Left lung (tissue), 10 donors: ENCODE data around the gene BCAS3. TPM values are rescaled to one million over a fixed set of nuclear protein-coding genes. Genes with fewer than 3 reads are reported as not detected.

Experiments
- ATAC-seq: fragments of 200-7000 bp; cut with Tn5 transposase; one replicate; pipeline ENCODE4 v1.9.1; 2020; ENCODE audit warnings: moderate library complexity
- DNase-seq, 4 donors: peaks; one replicate each; pipeline ENCODE4 v3.0.0-alpha.2; 2013 to 2020
- H3K27ac ChIP-seq, 2 donors: fragments of 200-600 bp; sonication (generic) in 1 of 2; one replicate each; pipeline versions ENCODE4 v1.5.0 to v1.8.0; 2020 to 2021
- H3K27me3 ChIP-seq, 2 donors: fragments of 200-600 bp; sonication (generic) in 1 of 2; one replicate each; pipeline versions ENCODE4 v1.5.0 to v1.8.0; 2020 to 2021
- H3K36me3 ChIP-seq, 2 donors: fragments of 200-600 bp; sonication (generic) in 1 of 2; one replicate each; pipeline versions ENCODE4 v1.5.0 to v1.8.0; 2020 to 2021
- H3K4me1 ChIP-seq, 2 donors: fragments of 200-600 bp; one replicate each; pipeline ENCODE4 v1.8.0; 2021
- H3K4me3 ChIP-seq, 2 donors: fragments of 200-600 bp; sonication (generic) in 1 of 2; one replicate each; pipeline versions ENCODE4 v1.5.0 to v1.8.0; 2020 to 2021; ENCODE audit warnings: mild to moderate bottlenecking in 1 of 2
- H3K9me3 ChIP-seq, 2 donors: fragments of 200-600 bp; sonication (generic) in 1 of 2; one replicate each; pipeline versions ENCODE4 v1.5.0 to v1.8.0; 2020 to 2021
- intact Hi-C, 2 donors: fragments of 100-400 bp; cut with DNase I; formaldehyde crosslinking; loops; one replicate each; pipeline versions ENCODE4 v1.11.2 to v1.14.2; 2022
- polyA plus RNA-seq, 6 donors: library from polyadenylated mRNA; unstranded; fragments of 120-200 nt; gene quantifications; one replicate each; pipeline ENCODE4 v1.2.1, GENCODE V29; 2013; ENCODE audit not compliant: insufficient read length in 6 of 6
- total RNA-seq, 2 donors: library from RNA; stranded (reverse); fragmentation: NEBNext Ultra II Directional; extraction: Animal tissue kit (Norgen Biotek cat#: 25700); gene quantifications; one replicate each; pipeline ENCODE4 v1.2.1, GENCODE V29; 2021
- TF ChIP-seq, protein P1 (sequence below), 2 donors: fragments of 200-600 bp; sonication (generic) in 1 of 2; IDR thresholded peaks; one replicate each; pipeline versions ENCODE4 v1.5.0 to v1.8.0; 2021; ENCODE audit warnings: antibody characterized with exemption in 2 of 2
- donor health status: DM: no; HTN: yes; CAD: no.
- donor health status: DM: no; HTN: no; CAD: no.

BCAS3 gene
- total and polyA plus RNA-seq, 8 donors = 21.2 to 29.6 (median 28.0) TPM

- Histone ChIP-seq H3K27ac (peak overlapping the region in 1 of 2 donors; percentile 72), H3K36me3 (no peaks in the 10 kb centered on the region), H3K9me3 (peaks cover 0 to 2% of the 10 kb centered on the region in 2 donors), H3K27me3 (no peaks in the 10 kb centered on the region), H3K4me1 (peaks cover 0 to 12% of the 10 kb centered on the region in 2 donors), H3K4me3 (no peak overlapping the region)
- no peak for ATAC-seq
- intact Hi-C loops = no loop called here
- DNase-seq = no peak
- TF ChIP-seq, protein P1, sequence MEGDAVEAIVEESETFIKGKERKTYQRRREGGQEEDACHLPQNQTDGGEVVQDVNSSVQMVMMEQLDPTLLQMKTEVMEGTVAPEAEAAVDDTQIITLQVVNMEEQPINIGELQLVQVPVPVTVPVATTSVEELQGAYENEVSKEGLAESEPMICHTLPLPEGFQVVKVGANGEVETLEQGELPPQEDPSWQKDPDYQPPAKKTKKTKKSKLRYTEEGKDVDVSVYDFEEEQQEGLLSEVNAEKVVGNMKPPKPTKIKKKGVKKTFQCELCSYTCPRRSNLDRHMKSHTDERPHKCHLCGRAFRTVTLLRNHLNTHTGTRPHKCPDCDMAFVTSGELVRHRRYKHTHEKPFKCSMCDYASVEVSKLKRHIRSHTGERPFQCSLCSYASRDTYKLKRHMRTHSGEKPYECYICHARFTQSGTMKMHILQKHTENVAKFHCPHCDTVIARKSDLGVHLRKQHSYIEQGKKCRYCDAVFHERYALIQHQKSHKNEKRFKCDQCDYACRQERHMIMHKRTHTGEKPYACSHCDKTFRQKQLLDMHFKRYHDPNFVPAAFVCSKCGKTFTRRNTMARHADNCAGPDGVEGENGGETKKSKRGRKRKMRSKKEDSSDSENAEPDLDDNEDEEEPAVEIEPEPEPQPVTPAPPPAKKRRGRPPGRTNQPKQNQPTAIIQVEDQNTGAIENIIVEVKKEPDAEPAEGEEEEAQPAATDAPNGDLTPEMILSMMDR (IDR thresholded peaks at IDR 0.05) = no peak
These were observed 519.1 kb downstream of the BCAS3 start for GRCh38 chr17:61196799-61197198.

- Histone ChIP-seq H3K27me3 (no peaks in the 10 kb centered on the region), H3K9me3 (no peaks in the 10 kb centered on the region), H3K27ac (peak overlapping the region in 1 of 2 donors; percentile 50), H3K36me3 (no peaks in the 10 kb centered on the region), H3K4me3 (no peak overlapping the region), H3K4me1 (peaks cover 0 to 14% of the 10 kb centered on the region in 2 donors)
- no peak for ATAC-seq
- no peak for DNase-seq
- TF ChIP-seq, protein P1 (IDR thresholded peaks at IDR 0.05) = no peak
- intact Hi-C loops = no loop called here
These were observed 522.0 kb downstream of the BCAS3 start for GRCh38 chr17:61199431-61200338.

DNA sequence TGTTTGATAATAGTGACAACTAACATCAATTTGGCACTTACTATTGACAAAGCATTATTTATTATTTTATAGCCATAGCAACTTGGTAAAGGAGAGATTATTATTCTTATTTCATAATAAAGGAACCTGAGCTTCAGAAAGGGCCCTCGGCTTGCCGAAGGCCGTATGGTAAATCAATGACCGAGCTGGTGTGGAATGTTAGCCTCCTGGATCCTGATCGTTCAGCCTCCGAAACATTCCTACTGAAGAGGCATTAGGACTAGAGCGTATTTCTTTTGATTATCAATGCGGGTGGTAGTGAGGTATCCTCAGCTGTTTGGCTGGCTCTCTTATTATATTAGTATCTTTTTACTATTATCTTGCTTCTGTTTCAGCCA lies 522.7 kb downstream of the BCAS3 start:
- ATAC-seq (no peak), DNase-seq (no peak)
- Histone ChIP-seq H3K4me3 (no peak overlapping the region), H3K4me1 (peaks cover 5 to 15% of the 10 kb centered on the region in 2 donors), H3K27ac (peak overlapping the region in 1 of 2 donors; percentile 50), H3K27me3 (no peaks in the 10 kb centered on the region), H3K36me3 (no peaks in the 10 kb centered on the region), H3K9me3 (no peaks in the 10 kb centered on the region)
- TF ChIP-seq, protein P1 (IDR thresholded peaks at IDR 0.05) = no peak
- intact Hi-C loops = no loop called here

- Histone ChIP-seq H3K4me1 (peaks cover 5 to 15% of the 10 kb centered on the region in 2 donors), H3K27me3 (no peaks in the 10 kb centered on the region), H3K4me3 (no peak overlapping the region), H3K27ac (peak overlapping the region in 1 of 2 donors; percentile 50), H3K36me3 (no peaks in the 10 kb centered on the region), H3K9me3 (no peaks in the 10 kb centered on the region)
- TF ChIP-seq, protein P1 (IDR thresholded peaks at IDR 0.05) = no peak
- intact Hi-C loops = no loop called here
- ATAC-seq = peak; percentile 69
- peak in 1 of 4 donors; percentile 59 for DNase-seq
These were observed 523.6 kb downstream of the BCAS3 start for GRCh38 chr17:61201211-61201610.

GRCh38 chr17:61202564-61202963 lies 524.9 kb downstream of the BCAS3 start:
- Histone ChIP-seq H3K4me1 (peaks cover 5 to 17% of the 10 kb centered on the region in 2 donors), H3K9me3 (no peaks in the 10 kb centered on the region), H3K36me3 (no peaks in the 10 kb centered on the region), H3K27ac (peak overlapping the region in 1 of 2 donors; percentile 66), H3K27me3 (no peaks in the 10 kb centered on the region), H3K4me3 (no peak overlapping the region)
- intact Hi-C loops = no loop called here
- TF ChIP-seq, protein P1 (IDR thresholded peaks at IDR 0.05) = no peak
- ATAC-seq (no peak), DNase-seq (no peak)
